ENCODE results near the gene HCN1. TPM values are rescaled to one million over a fixed set of nuclear protein-coding genes. Genes with fewer than 3 reads are reported as not detected.
A peak's percentile ranks its signal among the peaks of the same experiment; 100 is the strongest.

HCN1 gene
- total RNA-seq, 1 donor from 2014 or later, result not detected

- DNase-seq (ENCODE audit: low spot score), result no peak
- no peaks in the 10 kb centered on the region for H3K36me3 Mint-ChIP-seq (ENCODE audit: low read depth, unreplicated experiment)
- H3K4me3 Mint-ChIP-seq (ENCODE audit: unreplicated experiment), result no peak overlapping the region
- H3K27ac Mint-ChIP-seq (ENCODE audit: unreplicated experiment), result no peak overlapping the region
- TF ChIP-seq CTCF (IDR thresholded peaks at IDR 0.05; ENCODE audit: unreplicated experiment), result no peak
- H3K27me3 Mint-ChIP-seq (ENCODE audit: unreplicated experiment), result no peaks in the 10 kb centered on the region
- peaks cover 4% of the 10 kb centered on the region for H3K4me1 Mint-ChIP-seq (ENCODE audit: unreplicated experiment)
- H3K9me3 Mint-ChIP-seq (ENCODE audit: unreplicated experiment), result no peaks in the 10 kb centered on the region
Measured at GRCh38 chr5:45627076-45627656, 69.0 kb downstream of the HCN1 start.

GRCh38 chr5:45623832-45624231, 72.3 kb downstream of the HCN1 start:
- H3K27me3 Mint-ChIP-seq (ENCODE audit: unreplicated experiment), result no peaks in the 10 kb centered on the region
- no peak overlapping the region for H3K27ac Mint-ChIP-seq (ENCODE audit: unreplicated experiment)
- H3K4me1 Mint-ChIP-seq (ENCODE audit: unreplicated experiment), result peaks cover 3% of the 10 kb centered on the region
- DNase-seq (ENCODE audit: low spot score), result no peak
- H3K36me3 Mint-ChIP-seq (ENCODE audit: low read depth, unreplicated experiment), result no peaks in the 10 kb centered on the region
- no peaks in the 10 kb centered on the region for H3K9me3 Mint-ChIP-seq (ENCODE audit: unreplicated experiment)
- no peak overlapping the region for H3K4me3 Mint-ChIP-seq (ENCODE audit: unreplicated experiment)
- TF ChIP-seq CTCF (IDR thresholded peaks at IDR 0.05; ENCODE audit: unreplicated experiment), result no peak

- H3K36me3 Mint-ChIP-seq (ENCODE audit: low read depth, unreplicated experiment), result no peaks in the 10 kb centered on the region
- no peak for DNase-seq (ENCODE audit: low spot score)
- no peak for TF ChIP-seq CTCF (IDR thresholded peaks at IDR 0.05; ENCODE audit: unreplicated experiment)
- peak overlapping the region; percentile 17 for H3K27ac Mint-ChIP-seq (ENCODE audit: unreplicated experiment)
- H3K27me3 Mint-ChIP-seq (ENCODE audit: unreplicated experiment), result no peaks in the 10 kb centered on the region
- H3K4me1 Mint-ChIP-seq (ENCODE audit: unreplicated experiment), result peaks cover 3% of the 10 kb centered on the region
- no peak overlapping the region for H3K4me3 Mint-ChIP-seq (ENCODE audit: unreplicated experiment)
- H3K9me3 Mint-ChIP-seq (ENCODE audit: unreplicated experiment), result no peaks in the 10 kb centered on the region
Measured at GRCh38 chr5:45622365-45622764, 73.8 kb downstream of the HCN1 start.

- H3K27ac Mint-ChIP-seq (ENCODE audit: unreplicated experiment), result no peak overlapping the region
- DNase-seq (ENCODE audit: low spot score), result no peak
- H3K4me1 Mint-ChIP-seq (ENCODE audit: unreplicated experiment), result peaks cover 2% of the 10 kb centered on the region
- H3K27me3 Mint-ChIP-seq (ENCODE audit: unreplicated experiment), result no peaks in the 10 kb centered on the region
- H3K36me3 Mint-ChIP-seq (ENCODE audit: low read depth, unreplicated experiment), result no peaks in the 10 kb centered on the region
- no peaks in the 10 kb centered on the region for H3K9me3 Mint-ChIP-seq (ENCODE audit: unreplicated experiment)
- no peak for TF ChIP-seq CTCF (IDR thresholded peaks at IDR 0.05; ENCODE audit: unreplicated experiment)
- H3K4me3 Mint-ChIP-seq (ENCODE audit: unreplicated experiment), result no peak overlapping the region
Measured at GRCh38 chr5:45617859-45618416, 78.2 kb downstream of the HCN1 start.

GRCh38 chr5:45609661-45610060, 86.5 kb downstream of the HCN1 start:
- H3K36me3 Mint-ChIP-seq (ENCODE audit: low read depth, unreplicated experiment), result no peaks in the 10 kb centered on the region
- no peak overlapping the region for H3K27ac Mint-ChIP-seq (ENCODE audit: unreplicated experiment)
- DNase-seq (ENCODE audit: low spot score), result no peak
- H3K4me1 Mint-ChIP-seq (ENCODE audit: unreplicated experiment), result no peaks in the 10 kb centered on the region
- no peak for TF ChIP-seq CTCF (IDR thresholded peaks at IDR 0.05; ENCODE audit: unreplicated experiment)
- no peak overlapping the region for H3K4me3 Mint-ChIP-seq (ENCODE audit: unreplicated experiment)
- no peaks in the 10 kb centered on the region for H3K27me3 Mint-ChIP-seq (ENCODE audit: unreplicated experiment)
- H3K9me3 Mint-ChIP-seq (ENCODE audit: unreplicated experiment), result no peaks in the 10 kb centered on the region

Measured in endothelial cell (in vitro differentiated cells).